Measurements from ENCODE around the gene SLC38A7.

GRCh38 chr16:58636466-58636865 lies 48.1 kb downstream of the SLC38A7 start:
- TF ChIP-seq, protein P1, sequence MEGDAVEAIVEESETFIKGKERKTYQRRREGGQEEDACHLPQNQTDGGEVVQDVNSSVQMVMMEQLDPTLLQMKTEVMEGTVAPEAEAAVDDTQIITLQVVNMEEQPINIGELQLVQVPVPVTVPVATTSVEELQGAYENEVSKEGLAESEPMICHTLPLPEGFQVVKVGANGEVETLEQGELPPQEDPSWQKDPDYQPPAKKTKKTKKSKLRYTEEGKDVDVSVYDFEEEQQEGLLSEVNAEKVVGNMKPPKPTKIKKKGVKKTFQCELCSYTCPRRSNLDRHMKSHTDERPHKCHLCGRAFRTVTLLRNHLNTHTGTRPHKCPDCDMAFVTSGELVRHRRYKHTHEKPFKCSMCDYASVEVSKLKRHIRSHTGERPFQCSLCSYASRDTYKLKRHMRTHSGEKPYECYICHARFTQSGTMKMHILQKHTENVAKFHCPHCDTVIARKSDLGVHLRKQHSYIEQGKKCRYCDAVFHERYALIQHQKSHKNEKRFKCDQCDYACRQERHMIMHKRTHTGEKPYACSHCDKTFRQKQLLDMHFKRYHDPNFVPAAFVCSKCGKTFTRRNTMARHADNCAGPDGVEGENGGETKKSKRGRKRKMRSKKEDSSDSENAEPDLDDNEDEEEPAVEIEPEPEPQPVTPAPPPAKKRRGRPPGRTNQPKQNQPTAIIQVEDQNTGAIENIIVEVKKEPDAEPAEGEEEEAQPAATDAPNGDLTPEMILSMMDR (IDR thresholded peaks at IDR 0.05), result no peak
- TF ChIP-seq ZFX (IDR thresholded peaks at IDR 0.05; ENCODE audit: borderline replicate concordance), result no peak

Measured in 22Rv1 (cell line).